Endometrium (tissue), 2 donors: ENCODE data around the gene BLOC1S2.
"Not testable (repeated sequence)": the region's sequence is repeated elsewhere in the genome, so short reads cannot be mapped to it uniquely, and the experiment has no call there.

Experiments
- FAIRE-seq: peaks from 2 replicates; lab custom pipeline; 2012; peaks lifted over from hg19 to GRCh38; lab: Jason Lieb, UNC
- donor health status: control.
- donor health status: control.

Gene BLOC1S2

GRCh38 chr10:100289641-100290040, 3.2 kb upstream of the BLOC1S2 start:
- no peak for FAIRE-seq

- no peak for FAIRE-seq
These were observed 1.7 kb upstream of the BLOC1S2 start for GRCh38 chr10:100288196-100288595.

DNA sequence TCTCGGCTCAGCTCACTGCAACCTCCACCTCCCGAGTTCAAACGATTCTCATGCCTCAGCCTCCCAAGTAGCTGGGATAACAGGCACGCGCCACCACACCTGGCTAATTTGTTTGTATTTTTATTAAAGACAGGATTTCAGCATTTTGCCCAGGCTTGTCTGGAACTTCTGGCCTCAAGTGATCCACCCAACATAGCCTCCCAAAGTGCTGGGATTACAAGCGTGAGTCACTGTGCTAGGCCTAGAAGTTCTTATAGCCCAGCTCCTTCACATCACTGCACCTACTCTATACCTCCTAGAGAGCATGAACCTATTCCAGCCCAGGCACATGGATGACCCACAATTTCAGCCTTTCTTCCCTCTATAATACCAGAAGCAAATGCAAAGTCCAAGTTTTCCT, 1.3 kb upstream of the BLOC1S2 start:
- no peak for FAIRE-seq

GRCh38 chr10:100285326-100285725, 1.2 kb downstream of the BLOC1S2 start:
- FAIRE-seq: not testable (repeated sequence)

- no peak for FAIRE-seq
These were observed 3.6 kb downstream of the BLOC1S2 start for GRCh38 chr10:100282907-100283306.

DNA sequence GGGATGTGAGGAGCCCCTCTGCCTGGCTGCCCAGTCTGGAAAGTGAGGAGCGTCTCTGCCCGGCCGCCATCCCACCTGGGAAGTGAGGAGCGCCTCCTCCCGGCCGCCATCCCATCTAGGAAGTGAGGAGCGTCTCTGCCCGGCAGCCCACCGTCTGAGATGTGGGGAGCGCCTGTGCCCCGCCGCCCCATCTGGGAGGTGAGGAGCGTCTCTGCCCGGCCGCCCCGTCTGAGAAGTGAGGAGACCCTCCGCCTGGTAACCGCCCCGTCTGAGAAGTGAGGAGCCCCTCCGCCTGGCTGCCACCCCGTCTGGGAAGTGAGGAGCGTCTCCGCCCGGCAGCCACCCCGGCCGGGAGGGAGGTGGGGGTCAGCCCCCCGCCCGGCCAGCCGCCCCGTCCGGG, 9.5 kb downstream of the BLOC1S2 start:
- FAIRE-seq: not testable (repeated sequence)

GRCh38 chr10:100267239-100268104, 19.0 kb downstream of the BLOC1S2 start, which contains the start of gene CWF19L1:
Gene CWF19L1, minus strand, starts transcription at chr10:100267638. Its CDS starts 45 bp downstream, at chr10:100267593.
- peak; percentile 71 for FAIRE-seq

DNA sequence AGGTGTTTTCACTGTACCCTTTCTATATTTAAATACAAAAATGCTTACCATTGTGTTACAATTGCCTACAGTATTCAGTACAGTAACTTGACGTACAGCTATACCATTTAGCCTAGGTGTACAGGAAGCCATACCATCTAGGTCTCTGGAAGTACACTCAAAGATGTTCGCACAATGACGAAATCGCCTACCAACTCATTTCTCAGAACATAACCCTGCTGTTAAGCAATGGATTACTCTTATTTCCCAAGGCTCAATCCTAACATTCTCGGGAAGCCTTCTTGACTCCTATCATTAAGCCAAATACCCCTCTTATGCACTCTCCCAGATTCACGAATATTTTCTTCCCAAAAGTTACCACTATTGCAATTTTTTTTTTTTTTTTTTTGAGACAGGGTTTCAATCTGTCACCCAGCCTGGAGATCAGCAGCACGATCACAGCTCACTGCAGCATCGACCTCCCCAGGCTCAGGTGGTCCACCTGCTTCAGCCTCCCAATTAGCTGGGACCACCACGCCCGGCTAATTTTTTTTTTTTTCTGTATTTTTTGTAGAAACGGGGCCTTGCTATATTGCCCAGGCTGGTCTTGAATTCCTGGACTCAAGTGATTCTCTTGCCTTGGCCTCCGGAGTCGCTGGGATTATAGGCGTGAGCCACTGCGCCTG, 20.5 kb downstream of the BLOC1S2 start:
- no peak for FAIRE-seq

DNA sequence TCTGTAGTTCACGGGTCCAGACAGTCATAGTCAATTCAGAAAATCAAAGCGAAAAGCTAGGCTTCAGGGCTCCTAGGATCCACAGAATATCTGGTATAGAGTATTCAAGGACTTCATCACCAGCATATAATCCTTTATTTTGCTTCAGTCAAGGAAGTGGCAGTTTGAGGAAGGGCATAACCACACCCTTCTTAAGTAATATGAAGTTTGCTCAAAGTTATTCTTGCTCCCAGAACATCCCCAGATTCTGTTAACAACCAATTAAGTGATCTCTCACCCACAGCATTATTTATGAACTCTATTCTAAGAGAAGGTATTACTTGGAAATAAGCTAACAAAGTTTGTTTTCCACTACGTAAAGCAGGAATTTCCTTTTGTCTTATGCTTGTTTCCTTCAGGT, 32.3 kb downstream of the BLOC1S2 start:
- FAIRE-seq: no peak

DNA sequence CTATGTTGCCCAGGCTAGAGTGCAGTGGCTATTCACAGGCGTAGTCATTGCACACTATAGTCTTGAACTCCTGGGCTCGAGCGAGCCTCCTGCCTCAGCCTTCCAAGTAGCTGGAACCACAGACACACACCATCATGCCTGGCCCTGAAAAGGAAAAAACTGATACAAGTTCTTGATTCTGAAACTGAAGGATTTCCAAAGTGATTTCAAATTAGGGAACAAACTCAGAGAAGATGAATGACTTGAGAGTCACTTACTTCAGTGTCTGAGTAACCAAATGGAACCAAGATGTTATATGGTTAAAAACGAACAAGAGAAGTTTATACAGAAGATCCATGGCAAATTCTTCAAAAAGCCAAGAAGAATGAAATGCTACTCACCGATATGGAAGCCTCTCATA, 33.4 kb downstream of the BLOC1S2 start:
- no peak for FAIRE-seq

DNA sequence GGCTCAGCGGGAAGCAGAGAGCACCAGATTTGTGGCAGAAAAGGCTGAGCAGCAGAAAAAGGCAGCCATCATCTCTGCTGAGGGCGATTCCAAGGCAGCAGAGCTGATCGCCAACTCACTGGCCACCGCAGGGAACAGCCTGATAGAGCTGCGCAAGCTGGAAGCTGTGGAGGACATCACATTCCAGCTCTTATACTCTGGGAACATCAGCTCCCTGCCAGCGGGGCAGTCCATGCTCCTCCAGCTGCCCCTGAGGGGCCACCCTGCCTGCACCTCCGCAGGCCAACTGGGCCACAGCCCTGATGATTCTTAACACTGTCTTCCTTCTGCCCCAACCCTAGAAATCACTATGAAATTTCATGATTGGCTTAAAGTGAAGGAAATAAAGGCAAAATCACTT, 37.7 kb downstream of the BLOC1S2 start:
- no peak for FAIRE-seq

- FAIRE-seq: no peak
These were observed 40.8 kb downstream of the BLOC1S2 start for GRCh38 chr10:100245484-100246220.

DNA sequence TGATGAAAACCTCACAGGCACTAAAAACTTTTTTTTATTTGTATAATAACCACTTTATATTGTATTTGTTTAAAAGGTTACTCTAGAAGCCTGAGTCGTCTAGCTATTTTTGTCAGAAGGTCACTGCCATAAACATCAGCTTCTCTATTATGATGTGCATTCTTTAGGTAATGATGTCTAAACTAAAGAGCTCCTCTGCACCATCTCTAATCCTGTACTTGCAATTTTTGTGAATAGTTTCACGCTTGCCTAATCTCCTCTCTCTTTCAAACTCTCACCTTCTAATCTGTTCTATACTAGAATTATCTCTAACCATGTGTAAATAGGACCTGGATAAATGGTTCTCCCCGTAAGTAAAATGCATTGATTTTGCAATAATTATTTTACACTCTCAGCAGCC, 46.6 kb downstream of the BLOC1S2 start:
- no peak for FAIRE-seq

GRCh38 chr10:100238429-100238828, 48.1 kb downstream of the BLOC1S2 start:
- FAIRE-seq: no peak

DNA sequence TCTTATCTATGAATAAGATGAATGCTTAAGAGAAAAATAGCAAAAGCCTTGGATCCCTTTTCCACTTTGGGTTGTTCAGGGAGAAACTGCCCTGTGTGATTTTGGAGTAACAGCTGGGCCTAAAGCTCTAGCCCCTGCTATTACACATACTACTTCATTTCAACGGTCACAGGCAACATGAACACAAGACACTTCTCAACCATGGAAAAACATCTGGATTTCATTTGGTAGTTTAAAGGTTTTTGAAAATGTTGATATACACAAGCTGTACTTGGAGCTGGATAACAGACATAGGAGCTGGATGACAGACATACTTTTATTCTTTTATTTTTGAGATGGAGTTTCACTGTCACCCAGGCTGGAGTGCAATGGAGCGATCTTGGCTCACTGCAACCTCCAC, 54.4 kb downstream of the BLOC1S2 start:
- no peak for FAIRE-seq

- no peak for FAIRE-seq
These were observed 56.6 kb downstream of the BLOC1S2 start for GRCh38 chr10:100229819-100230422.

GRCh38 chr10:100223879-100224278, 62.6 kb downstream of the BLOC1S2 start:
- FAIRE-seq: no peak
